ENCODE results near the gene LY86. TPM values are rescaled to one million over a fixed set of nuclear protein-coding genes. Genes with fewer than 3 reads are reported as not detected.

The LY86 gene
- total RNA-seq, 1 experiment from 2014 or later: not detected

DNA sequence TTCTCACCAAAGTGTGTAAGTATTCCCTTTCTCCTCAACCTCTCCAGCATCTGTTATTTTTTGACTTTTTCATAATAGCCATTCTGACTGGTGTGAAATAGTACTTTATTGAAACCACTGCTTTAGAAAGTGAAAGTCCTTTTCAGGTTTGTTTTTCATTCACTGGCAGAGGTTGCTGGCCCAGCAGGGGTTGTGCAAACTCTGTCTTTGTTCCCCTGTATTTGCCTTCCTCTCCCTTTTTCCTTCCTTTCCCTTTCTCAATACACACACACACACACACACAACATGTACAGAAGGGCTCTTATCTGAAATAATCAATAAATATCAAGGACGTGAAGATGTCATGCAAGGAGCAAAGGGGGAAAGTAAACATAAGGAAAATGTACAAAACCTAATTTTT, 99.8 kb downstream of the LY86 start:
- H3K4me1 Mint-ChIP-seq (ENCODE audit: insufficient read depth, unreplicated experiment): peaks cover 44% of the 10 kb centered on the region
- H3K27me3 Mint-ChIP-seq (ENCODE audit: insufficient read depth, unreplicated experiment): no peaks in the 10 kb centered on the region
- H3K36me3 Mint-ChIP-seq (ENCODE audit: insufficient read depth, unreplicated experiment): no peaks in the 10 kb centered on the region
- ChIA-PET CTCF (interaction anchor here (0.6 kb wide), 1 partner anchor 631 kb away, joined by 6 read pairs; no protein-coding TSS in a partner anchor), POLR2A (interaction anchor here (1.6 to 2.8 kb wide), 5 partner anchors 11 to 131 kb away, joined by 4 to 16 read pairs (median 5); no protein-coding TSS in a partner anchor)
- BruUV-seq (replicated peaks): no TSS peak
- H3K9me3 Mint-ChIP-seq (ENCODE audit: unreplicated experiment): no peaks in the 10 kb centered on the region
- DNase-seq (ENCODE audit: unreplicated experiment): no peak
- no peak overlapping the region for H3K4me3 Mint-ChIP-seq (ENCODE audit: unreplicated experiment)
- intact Hi-C loops (cut with micrococcal nuclease): no loop called here
- TF ChIP-seq CTCF (IDR thresholded peaks at IDR 0.05; ENCODE audit: unreplicated experiment): no peak
- peak overlapping the region; percentile 76 for H3K27ac Mint-ChIP-seq (ENCODE audit: low read depth, unreplicated experiment)

DNA sequence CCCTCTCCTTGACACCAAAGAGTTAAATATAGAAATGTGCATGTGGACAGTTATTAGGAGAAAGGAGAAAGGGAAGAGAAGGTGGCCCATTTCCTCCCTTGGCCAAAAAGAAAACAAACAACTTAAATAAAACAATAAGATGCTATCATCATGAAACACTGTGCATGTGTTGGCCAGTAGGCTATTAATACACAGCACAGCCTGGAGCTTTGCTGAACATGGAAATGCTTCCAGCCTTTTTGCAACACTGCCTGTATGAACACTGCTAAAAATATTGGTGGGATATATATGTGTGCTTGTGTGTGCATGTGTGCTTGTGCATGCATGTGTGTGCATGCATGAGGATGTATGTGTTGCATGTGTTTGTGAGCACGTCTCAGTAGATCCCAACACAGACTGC, 100.4 kb downstream of the LY86 start:
- Mint-ChIP-seq H3K4me3 (ENCODE audit: unreplicated experiment) (no peak overlapping the region), H3K4me1 (ENCODE audit: insufficient read depth, unreplicated experiment) (peaks cover 44% of the 10 kb centered on the region), H3K36me3 (ENCODE audit: insufficient read depth, unreplicated experiment) (no peaks in the 10 kb centered on the region), H3K27me3 (ENCODE audit: insufficient read depth, unreplicated experiment) (no peaks in the 10 kb centered on the region), H3K27ac (ENCODE audit: low read depth, unreplicated experiment) (peak overlapping the region; percentile 96), H3K9me3 (ENCODE audit: unreplicated experiment) (no peaks in the 10 kb centered on the region)
- TF ChIP-seq CTCF (IDR thresholded peaks at IDR 0.05; ENCODE audit: unreplicated experiment): no peak
- DNase-seq (ENCODE audit: unreplicated experiment): no peak
- POLR2A ChIA-PET: interaction anchor here (0.7 to 2.8 kb wide), 5 partner anchors 11 to 41 kb away, joined by 4 to 11 read pairs (median 5); no protein-coding TSS in a partner anchor
- CTCF ChIA-PET: interaction anchor here (0.6 kb wide), 1 partner anchor 632 kb away, joined by 6 read pairs; no protein-coding TSS in a partner anchor
- intact Hi-C loops (cut with micrococcal nuclease): no loop called here
- BruUV-seq (replicated peaks): no TSS peak

- Mint-ChIP-seq H3K9me3 (ENCODE audit: unreplicated experiment) (no peaks in the 10 kb centered on the region), H3K36me3 (ENCODE audit: insufficient read depth, unreplicated experiment) (no peaks in the 10 kb centered on the region), H3K27me3 (ENCODE audit: insufficient read depth, unreplicated experiment) (no peaks in the 10 kb centered on the region), H3K4me1 (ENCODE audit: insufficient read depth, unreplicated experiment) (peaks cover 50% of the 10 kb centered on the region), H3K27ac (ENCODE audit: low read depth, unreplicated experiment) (peak overlapping the region; percentile 96), H3K4me3 (ENCODE audit: unreplicated experiment) (no peak overlapping the region)
- ChIA-PET CTCF (no interaction called here), POLR2A (interaction anchor here (0.7 to 2.8 kb wide), 5 partner anchors 10 to 41 kb away, joined by 4 to 11 read pairs (median 5); no protein-coding TSS in a partner anchor)
- intact Hi-C loops (cut with micrococcal nuclease): no loop called here
- DNase-seq (ENCODE audit: unreplicated experiment): peak; percentile 56
- TF ChIP-seq CTCF (IDR thresholded peaks at IDR 0.05; ENCODE audit: unreplicated experiment): no peak
- no TSS peak for BruUV-seq (replicated peaks)
These were observed 101.1 kb downstream of the LY86 start for GRCh38 chr6:6689400-6690143.

GRCh38 chr6:6690144-6690483, 101.6 kb downstream of the LY86 start:
- CTCF ChIA-PET: no interaction called here
- no peak for DNase-seq (ENCODE audit: unreplicated experiment)
- no peak for TF ChIP-seq CTCF (IDR thresholded peaks at IDR 0.05; ENCODE audit: unreplicated experiment)
- Mint-ChIP-seq H3K36me3 (ENCODE audit: insufficient read depth, unreplicated experiment) (no peaks in the 10 kb centered on the region), H3K4me3 (ENCODE audit: unreplicated experiment) (no peak overlapping the region), H3K27me3 (ENCODE audit: insufficient read depth, unreplicated experiment) (no peaks in the 10 kb centered on the region), H3K9me3 (ENCODE audit: unreplicated experiment) (no peaks in the 10 kb centered on the region), H3K27ac (ENCODE audit: low read depth, unreplicated experiment) (peak overlapping the region; percentile 96), H3K4me1 (ENCODE audit: insufficient read depth, unreplicated experiment) (peaks cover 55% of the 10 kb centered on the region)
- POLR2A ChIA-PET: interaction anchor here (1.4 to 2.8 kb wide), 4 partner anchors 9 to 28 kb away, joined by 4 to 11 read pairs (median 6); no protein-coding TSS in a partner anchor
- intact Hi-C loops (cut with micrococcal nuclease): no loop called here
- BruUV-seq (replicated peaks): TSS peak; percentile 57
